Measurements from ENCODE around the gene SLC44A1.

SLC44A1 gene

GRCh38 chr9:105244003-105244733 lies at the start of gene SLC44A1:
TSS of gene SLC44A1 (plus strand) at chr9:105244651. CDS start at chr9:105244869, 218 bp downstream.
- peak; percentile 95 for DNase-seq (ENCODE audit: low spot score)

- no peak for DNase-seq (ENCODE audit: low spot score)
Observed at GRCh38 chr9:105195259-105195658, 49.2 kb upstream of the SLC44A1 start.

- no peak for DNase-seq (ENCODE audit: low spot score)
Observed at GRCh38 chr9:105198023-105198422, 46.4 kb upstream of the SLC44A1 start.

- no peak for DNase-seq (ENCODE audit: low spot score)
Observed at GRCh38 chr9:105198865-105199264, 45.6 kb upstream of the SLC44A1 start.

GRCh38 chr9:105204416-105204815 lies 40.0 kb upstream of the SLC44A1 start:
- DNase-seq (ENCODE audit: low spot score): no peak

- DNase-seq (ENCODE audit: low spot score): no peak
Observed at GRCh38 chr9:105205787-105206495, 38.5 kb upstream of the SLC44A1 start.

GRCh38 chr9:105206496-105206820 lies 38.0 kb upstream of the SLC44A1 start:
- no peak for DNase-seq (ENCODE audit: low spot score)

GRCh38 chr9:105206821-105207699 lies 37.4 kb upstream of the SLC44A1 start:
- no peak for DNase-seq (ENCODE audit: low spot score)

- no peak for DNase-seq (ENCODE audit: low spot score)
Observed at GRCh38 chr9:105216440-105217178, 27.8 kb upstream of the SLC44A1 start.

- no peak for DNase-seq (ENCODE audit: low spot score)
Observed at GRCh38 chr9:105218673-105219072, 25.8 kb upstream of the SLC44A1 start.

GRCh38 chr9:105219291-105219805 lies 25.1 kb upstream of the SLC44A1 start:
- no peak for DNase-seq (ENCODE audit: low spot score)

GRCh38 chr9:105220451-105220850 lies 24.0 kb upstream of the SLC44A1 start:
- no peak for DNase-seq (ENCODE audit: low spot score)

GRCh38 chr9:105223544-105224140 lies 20.8 kb upstream of the SLC44A1 start:
- no peak for DNase-seq (ENCODE audit: low spot score)

GRCh38 chr9:105226055-105226454 lies 18.4 kb upstream of the SLC44A1 start:
- DNase-seq (ENCODE audit: low spot score): no peak

GRCh38 chr9:105232207-105232606 lies 12.2 kb upstream of the SLC44A1 start:
- DNase-seq (ENCODE audit: low spot score): no peak

- no peak for DNase-seq (ENCODE audit: low spot score)
Observed at GRCh38 chr9:105233873-105234272, 10.6 kb upstream of the SLC44A1 start.

- no peak for DNase-seq (ENCODE audit: low spot score)
Observed at GRCh38 chr9:105236261-105236660, 8.2 kb upstream of the SLC44A1 start.

GRCh38 chr9:105237246-105237645 lies 7.2 kb upstream of the SLC44A1 start:
- no peak for DNase-seq (ENCODE audit: low spot score)

GRCh38 chr9:105238302-105238701 lies 6.1 kb upstream of the SLC44A1 start:
- no peak for DNase-seq (ENCODE audit: low spot score)

- no peak for DNase-seq (ENCODE audit: low spot score)
Observed at GRCh38 chr9:105241356-105242043, 3.0 kb upstream of the SLC44A1 start.

GRCh38 chr9:105242062-105242461 lies 2.4 kb upstream of the SLC44A1 start:
- DNase-seq (ENCODE audit: low spot score): no peak

All from CD4-positive, alpha-beta T cell treated with Interleukin-15 for 4 hours (primary cell).